Astrocyte of the cerebellum (primary cell): Measurements from ENCODE around the gene DSCAML1.
"Not testable (repeated sequence)": the region's sequence is repeated elsewhere in the genome, so short reads cannot be mapped to it uniquely, and the experiment has no call there.

Experiments used
- DNase-seq: peaks from one replicate; pipeline ENCODE4 v3.0.0-alpha.2; 2011; ENCODE audit warnings: low read depth
- H3K4me3 ChIP-seq: 2 replicates; pipeline ENCODE4 v1.5.1; 2011; ENCODE audit warnings: mild to moderate bottlenecking, low read depth, low read length, moderate library complexity
- CTCF ChIP-seq: IDR thresholded peaks from 2 replicates; pipeline ENCODE4 v1.5.1; 2012; ENCODE audit warnings: low read length, low read depth, moderate library complexity, mild to moderate bottlenecking; ENCODE audit errors: missing control alignments
- in situ Hi-C: cut with HindIII; loops from 2 replicates; pipeline ENCODE4 v1.10.0; 2017; ENCODE audit warnings: low sequenced_read_pairs

The DSCAML1 gene

GRCh38 chr11:117457031-117457785 lies 339.8 kb downstream of the DSCAML1 start:
- no peak for TF ChIP-seq CTCF
- in situ Hi-C loops: no loop called here
- H3K4me3 ChIP-seq: no peak overlapping the region
- DNase-seq: no peak

GRCh38 chr11:117456721-117457029 lies 340.3 kb downstream of the DSCAML1 start:
- DNase-seq, in situ Hi-C loops, H3K4me3 ChIP-seq: not testable (repeated sequence)

GRCh38 chr11:117456027-117456720 lies 340.8 kb downstream of the DSCAML1 start:
- no peak for TF ChIP-seq CTCF
- H3K4me3 ChIP-seq: no peak overlapping the region
- no peak for DNase-seq
- in situ Hi-C loops: no loop called here

GRCh38 chr11:117454564-117454917 lies 342.5 kb downstream of the DSCAML1 start:
- in situ Hi-C loops: no loop called here
- no peak for TF ChIP-seq CTCF
- no peak for DNase-seq
- H3K4me3 ChIP-seq: no peak overlapping the region

- TF ChIP-seq CTCF: no peak
- in situ Hi-C loops: no loop called here
- no peak overlapping the region for H3K4me3 ChIP-seq
- no peak for DNase-seq
Measured at GRCh38 chr11:117453886-117454563, 343.0 kb downstream of the DSCAML1 start.

GRCh38 chr11:117449111-117449693 lies 347.8 kb downstream of the DSCAML1 start:
- DNase-seq: no peak
- TF ChIP-seq CTCF: no peak
- no peak overlapping the region for H3K4me3 ChIP-seq
- in situ Hi-C loops: no loop called here
